Measurements from ENCODE around the gene PKP4.

PKP4 gene

GRCh38 chr2:158505448-158505934 is 48.7 kb downstream of the PKP4 start:
- TF ChIP-seq, protein P1, sequence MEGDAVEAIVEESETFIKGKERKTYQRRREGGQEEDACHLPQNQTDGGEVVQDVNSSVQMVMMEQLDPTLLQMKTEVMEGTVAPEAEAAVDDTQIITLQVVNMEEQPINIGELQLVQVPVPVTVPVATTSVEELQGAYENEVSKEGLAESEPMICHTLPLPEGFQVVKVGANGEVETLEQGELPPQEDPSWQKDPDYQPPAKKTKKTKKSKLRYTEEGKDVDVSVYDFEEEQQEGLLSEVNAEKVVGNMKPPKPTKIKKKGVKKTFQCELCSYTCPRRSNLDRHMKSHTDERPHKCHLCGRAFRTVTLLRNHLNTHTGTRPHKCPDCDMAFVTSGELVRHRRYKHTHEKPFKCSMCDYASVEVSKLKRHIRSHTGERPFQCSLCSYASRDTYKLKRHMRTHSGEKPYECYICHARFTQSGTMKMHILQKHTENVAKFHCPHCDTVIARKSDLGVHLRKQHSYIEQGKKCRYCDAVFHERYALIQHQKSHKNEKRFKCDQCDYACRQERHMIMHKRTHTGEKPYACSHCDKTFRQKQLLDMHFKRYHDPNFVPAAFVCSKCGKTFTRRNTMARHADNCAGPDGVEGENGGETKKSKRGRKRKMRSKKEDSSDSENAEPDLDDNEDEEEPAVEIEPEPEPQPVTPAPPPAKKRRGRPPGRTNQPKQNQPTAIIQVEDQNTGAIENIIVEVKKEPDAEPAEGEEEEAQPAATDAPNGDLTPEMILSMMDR (IDR thresholded peaks at IDR 0.05), result no peak

DNA sequence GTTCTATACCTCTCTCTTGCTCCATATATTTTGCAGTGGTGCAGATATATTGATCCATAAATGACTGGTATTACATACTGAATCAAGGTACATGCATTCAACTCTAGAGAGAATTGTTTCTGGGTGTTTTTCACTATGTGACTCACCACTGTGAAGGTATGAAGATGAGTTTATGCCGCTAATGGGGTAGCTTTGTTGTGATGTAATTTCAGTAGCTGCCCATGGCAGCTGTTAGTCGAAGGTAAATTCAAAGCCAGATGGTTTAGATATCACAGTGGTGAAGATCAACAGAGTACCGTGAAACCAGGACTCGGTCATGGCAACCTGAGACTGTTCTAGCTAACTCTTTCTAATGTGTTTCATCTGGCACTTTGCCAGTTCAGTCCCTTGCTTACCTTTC is 50.4 kb downstream of the PKP4 start:
- TF ChIP-seq, protein P1 (IDR thresholded peaks at IDR 0.05), result no peak

GRCh38 chr2:158507679-158508078 is 50.9 kb downstream of the PKP4 start:
- TF ChIP-seq, protein P1 (IDR thresholded peaks at IDR 0.05), result no peak

DNA sequence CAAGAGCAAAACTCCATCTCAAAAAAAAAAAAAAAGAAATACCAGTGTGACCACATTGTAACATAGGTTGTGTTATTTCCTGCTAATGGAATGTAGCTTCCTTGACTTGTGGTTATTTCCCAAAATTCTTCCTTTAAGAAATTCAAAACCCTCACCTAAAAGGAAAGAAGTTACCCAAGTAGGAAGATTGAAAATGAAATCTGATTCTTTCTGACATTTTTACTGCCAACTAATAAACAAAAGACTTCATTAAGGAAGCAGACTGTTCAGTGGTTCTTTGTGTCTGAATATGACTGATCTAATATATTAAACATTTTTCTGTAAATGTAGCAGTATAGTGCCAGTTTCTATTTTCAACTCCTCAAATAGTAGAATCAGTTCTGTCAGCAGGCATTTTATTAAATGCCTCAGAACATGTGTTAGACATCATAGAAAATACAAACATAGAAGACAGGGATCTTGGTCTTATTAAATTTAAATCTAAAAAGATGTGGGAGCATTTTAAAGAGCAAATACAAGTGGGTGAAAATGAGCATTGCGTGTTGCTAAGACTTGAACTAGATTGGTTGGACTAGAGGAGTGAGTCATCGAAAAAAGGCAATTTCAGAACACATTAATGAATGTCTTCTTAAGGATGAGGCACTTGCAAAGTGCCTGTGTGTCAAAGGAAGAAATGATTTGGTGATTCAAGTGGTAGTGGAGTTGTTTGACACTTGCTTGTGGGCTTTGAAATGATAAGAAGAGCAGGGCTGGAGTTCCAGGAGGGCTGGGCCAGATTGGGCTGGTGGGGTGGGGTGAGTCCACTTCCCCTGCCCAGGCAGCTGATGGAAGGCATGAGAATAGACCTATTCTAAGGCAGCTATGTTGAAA is 53.4 kb downstream of the PKP4 start:
- TF ChIP-seq, protein P1 (IDR thresholded peaks at IDR 0.05), result no peak

DNA sequence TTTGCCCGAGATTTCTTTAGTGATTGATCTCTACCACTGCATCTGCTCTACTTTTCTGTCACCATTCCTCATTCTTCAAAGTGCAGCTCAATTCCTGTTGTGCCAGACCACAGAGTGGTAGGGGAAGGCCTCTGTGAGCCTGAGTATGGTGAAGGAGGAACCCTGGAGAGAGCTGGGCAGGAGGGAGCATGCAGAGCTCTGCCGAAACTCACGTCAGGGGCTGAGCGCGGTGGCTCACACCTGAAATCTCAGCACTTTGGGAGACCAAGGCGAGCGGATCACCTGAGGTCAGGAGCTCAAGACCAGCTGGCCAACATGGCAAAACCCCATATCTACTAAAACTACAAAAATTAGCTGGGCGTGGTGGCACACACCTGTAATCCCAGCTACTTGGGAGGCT is 54.1 kb downstream of the PKP4 start:
- TF ChIP-seq, protein P1 (IDR thresholded peaks at IDR 0.05), result no peak

GRCh38 chr2:158511706-158512105 is 55.0 kb downstream of the PKP4 start:
- TF ChIP-seq, protein P1 (IDR thresholded peaks at IDR 0.05), result no peak

DNA sequence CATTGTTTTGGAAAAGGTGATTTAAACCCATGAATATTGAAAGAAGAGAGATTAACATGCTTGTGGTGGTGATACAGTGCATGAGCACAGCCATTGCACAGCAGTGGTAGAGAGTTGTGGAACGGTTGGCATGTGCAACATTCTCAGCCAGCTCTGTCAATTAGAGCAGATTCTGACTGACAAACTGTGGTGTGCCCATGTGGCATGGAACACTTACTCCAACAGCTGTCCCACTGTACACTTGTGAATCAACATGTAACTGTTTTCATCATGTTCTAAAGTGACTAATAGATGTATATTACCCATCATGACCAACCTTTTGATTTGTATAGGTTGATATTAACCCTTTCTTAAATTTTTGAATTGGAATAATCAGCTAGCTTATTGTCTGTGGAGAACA is 55.6 kb downstream of the PKP4 start:
- TF ChIP-seq, protein P1 (IDR thresholded peaks at IDR 0.05), result no peak

All from LNCAP (cell line).